MCF 10A (cell line): ENCODE results near the gene ZNF287. TPM values are rescaled to one million over a fixed set of nuclear protein-coding genes. Genes with fewer than 3 reads are reported as not detected.

Source experiments
- BruUV-seq: library from RNA; stranded (reverse); fragments of 400-500 nt; replicated peaks from 2 replicates; lab custom pipeline; 2021; lab: Mats Ljungman, UMichigan
- CTCF ChIA-PET: fragments of 300-600 bp; sonication (Branson Sonifier 250); formaldehyde crosslinking; extraction: SDS; loops from one replicate; lab custom pipeline; 2021; ENCODE audit warnings: antibody characterized with exemption, inconsistent platforms; lab: Yijun Ruan, JAX
- POLR2A ChIA-PET: fragments of 300-600, 350-650 bp; sonication (Branson Sonifier 250); formaldehyde crosslinking; extraction: SDS; loops from one replicate; lab custom pipeline; 2020; ENCODE audit warnings: antibody characterized with exemption, inconsistent platforms; lab: Yijun Ruan, JAX
- DNase-seq: peaks from one replicate; pipeline ENCODE4 v3.0.0-alpha.2; 2018; ENCODE audit not compliant: unreplicated experiment
- H3K27ac Mint-ChIP-seq: one replicate; pipeline ENCODE4 v1.8.0; 2022; ENCODE audit warnings: mild to moderate bottlenecking, low read depth, mixed read lengths; ENCODE audit not compliant: unreplicated experiment
- H3K27me3 Mint-ChIP-seq: one replicate; pipeline ENCODE4 v1.8.0; 2022; ENCODE audit warnings: mixed read lengths; ENCODE audit not compliant: insufficient read depth, unreplicated experiment
- H3K36me3 Mint-ChIP-seq: one replicate; pipeline ENCODE4 v1.8.0; 2022; ENCODE audit warnings: mild to moderate bottlenecking, moderate library complexity, mixed read lengths; ENCODE audit not compliant: insufficient read depth, unreplicated experiment
- H3K4me1 Mint-ChIP-seq: one replicate; pipeline ENCODE4 v1.8.0; 2022; ENCODE audit warnings: mixed read lengths; ENCODE audit not compliant: insufficient read depth, unreplicated experiment
- H3K4me3 Mint-ChIP-seq: one replicate; pipeline ENCODE4 v1.8.0; 2022; ENCODE audit warnings: mild to moderate bottlenecking, moderate library complexity, mixed read lengths; ENCODE audit not compliant: unreplicated experiment
- H3K9me3 Mint-ChIP-seq: one replicate; pipeline ENCODE4 v1.8.0; 2022; ENCODE audit warnings: mixed read lengths; ENCODE audit not compliant: unreplicated experiment
- intact Hi-C: fragments of 100-400 bp; cut with micrococcal nuclease; formaldehyde crosslinking; loops from 2 replicates; pipeline ENCODE4 v1.14.1; 2022
- total RNA-seq: library from RNA; stranded (reverse); gene quantifications from 2 replicates; pipeline ENCODE4 v1.2.3, GENCODE V29; 2022
- TF ChIP-seq, protein P1 (sequence below): fragments of 200-600 bp; IDR thresholded peaks from one replicate; pipeline ENCODE4 v1.8.0; 2022; ENCODE audit warnings: antibody characterized with exemption, mild to moderate bottlenecking; ENCODE audit not compliant: unreplicated experiment

Gene ZNF287
- total RNA-seq, 1 experiment from 2014 or later, result 2.2 TPM

DNA sequence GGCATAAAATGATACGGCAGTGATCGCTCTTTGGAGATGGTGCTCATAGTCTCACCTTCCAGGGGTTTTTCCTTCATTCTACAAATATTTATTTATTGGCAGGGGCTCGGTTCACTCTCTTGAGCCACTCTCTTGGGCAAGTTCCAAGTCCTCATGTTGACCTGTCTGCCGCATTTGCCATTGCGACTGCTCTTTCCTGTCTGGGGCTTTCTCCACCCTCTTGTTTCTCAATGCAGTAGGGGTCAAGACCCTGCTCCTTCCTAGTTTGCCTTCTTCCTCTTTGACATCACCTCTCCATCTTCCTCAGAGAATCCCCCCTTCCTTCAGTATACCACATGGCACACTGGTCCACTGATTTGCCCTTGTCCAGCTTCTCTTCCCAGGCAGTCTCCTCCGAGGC lies 55.1 kb downstream of the ZNF287 start:
- TF ChIP-seq, protein P1, sequence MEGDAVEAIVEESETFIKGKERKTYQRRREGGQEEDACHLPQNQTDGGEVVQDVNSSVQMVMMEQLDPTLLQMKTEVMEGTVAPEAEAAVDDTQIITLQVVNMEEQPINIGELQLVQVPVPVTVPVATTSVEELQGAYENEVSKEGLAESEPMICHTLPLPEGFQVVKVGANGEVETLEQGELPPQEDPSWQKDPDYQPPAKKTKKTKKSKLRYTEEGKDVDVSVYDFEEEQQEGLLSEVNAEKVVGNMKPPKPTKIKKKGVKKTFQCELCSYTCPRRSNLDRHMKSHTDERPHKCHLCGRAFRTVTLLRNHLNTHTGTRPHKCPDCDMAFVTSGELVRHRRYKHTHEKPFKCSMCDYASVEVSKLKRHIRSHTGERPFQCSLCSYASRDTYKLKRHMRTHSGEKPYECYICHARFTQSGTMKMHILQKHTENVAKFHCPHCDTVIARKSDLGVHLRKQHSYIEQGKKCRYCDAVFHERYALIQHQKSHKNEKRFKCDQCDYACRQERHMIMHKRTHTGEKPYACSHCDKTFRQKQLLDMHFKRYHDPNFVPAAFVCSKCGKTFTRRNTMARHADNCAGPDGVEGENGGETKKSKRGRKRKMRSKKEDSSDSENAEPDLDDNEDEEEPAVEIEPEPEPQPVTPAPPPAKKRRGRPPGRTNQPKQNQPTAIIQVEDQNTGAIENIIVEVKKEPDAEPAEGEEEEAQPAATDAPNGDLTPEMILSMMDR, result no peak
- BruUV-seq, result no TSS peak
- ChIA-PET CTCF (interaction anchor here (0.6 kb wide), 1 partner anchor 51 kb away, joined by 3 read pairs; no protein-coding TSS in a partner anchor), POLR2A (no interaction called here)
- Mint-ChIP-seq H3K4me1 (peaks cover 9% of the 10 kb centered on the region), H3K36me3 (no peaks in the 10 kb centered on the region), H3K4me3 (no peak overlapping the region), H3K9me3 (no peaks in the 10 kb centered on the region), H3K27ac (no peak overlapping the region), H3K27me3 (peaks cover 51% of the 10 kb centered on the region)
- DNase-seq, result no peak
- intact Hi-C loops, result no loop called here

DNA sequence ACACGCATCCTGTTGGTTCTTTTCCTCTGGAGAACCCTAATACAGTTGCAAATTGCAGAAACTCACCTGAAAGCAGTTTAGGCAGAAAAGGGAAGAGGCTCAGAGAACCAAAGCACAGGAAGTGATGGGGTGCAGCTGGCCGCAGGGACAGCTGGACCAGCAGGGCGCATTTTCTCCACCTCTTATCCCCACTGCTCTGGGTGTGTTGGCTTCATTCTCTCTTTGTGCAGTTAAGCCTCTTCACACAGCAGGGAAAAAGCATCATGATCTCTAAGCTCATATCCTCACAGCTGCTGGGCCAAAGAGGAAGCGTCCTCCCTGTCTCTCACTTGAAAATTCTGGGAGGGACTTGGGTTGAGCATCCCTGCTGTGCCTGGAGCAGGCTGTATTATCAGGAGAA lies 57.0 kb downstream of the ZNF287 start:
- Mint-ChIP-seq H3K27me3 (peaks cover 40% of the 10 kb centered on the region), H3K9me3 (no peaks in the 10 kb centered on the region), H3K4me1 (peaks cover 15% of the 10 kb centered on the region), H3K36me3 (no peaks in the 10 kb centered on the region), H3K27ac (no peak overlapping the region), H3K4me3 (no peak overlapping the region)
- TF ChIP-seq, protein P1, result no peak
- intact Hi-C loops, result no loop called here
- ChIA-PET CTCF (interaction anchor here (1.4 to 5.7 kb wide), 4 partner anchors 10 to 59 kb away, joined by 3 to 34 read pairs (median 6); no protein-coding TSS in a partner anchor), POLR2A (no interaction called here)
- BruUV-seq, result no TSS peak
- DNase-seq, result no peak

DNA sequence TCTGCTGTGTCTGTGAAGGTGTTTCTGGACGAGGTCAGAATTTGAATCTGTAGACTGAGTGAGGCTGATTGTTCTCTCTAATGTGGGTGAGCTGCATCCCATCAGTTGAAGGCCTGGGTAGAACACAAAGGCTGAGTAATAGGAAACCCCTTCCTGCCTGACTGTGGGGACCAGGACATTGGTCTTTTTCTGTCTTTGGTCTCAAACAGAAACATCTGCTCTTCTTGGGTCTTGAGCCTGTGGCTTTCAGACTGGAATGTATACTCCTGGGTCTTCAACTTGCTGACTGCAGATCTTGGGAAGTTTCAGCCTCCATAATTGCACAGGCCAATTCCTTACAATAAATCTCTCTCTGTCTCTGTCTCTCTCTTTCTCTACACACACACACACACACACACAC lies 57.4 kb downstream of the ZNF287 start:
- peaks cover 13% of the 10 kb centered on the region for H3K4me1 Mint-ChIP-seq
- intact Hi-C loops, result no loop called here
- ChIA-PET POLR2A (no interaction called here), CTCF (interaction anchor here (1.4 to 5.7 kb wide), 4 partner anchors 10 to 59 kb away, joined by 3 to 34 read pairs (median 6); no protein-coding TSS in a partner anchor)
- DNase-seq, result no peak
- TF ChIP-seq, protein P1, result no peak
- H3K36me3 Mint-ChIP-seq, result no peaks in the 10 kb centered on the region
- BruUV-seq, result no TSS peak
- H3K9me3 Mint-ChIP-seq, result no peaks in the 10 kb centered on the region
- no peak overlapping the region for H3K4me3 Mint-ChIP-seq
- H3K27me3 Mint-ChIP-seq, result peaks cover 39% of the 10 kb centered on the region
- no peak overlapping the region for H3K27ac Mint-ChIP-seq

DNA sequence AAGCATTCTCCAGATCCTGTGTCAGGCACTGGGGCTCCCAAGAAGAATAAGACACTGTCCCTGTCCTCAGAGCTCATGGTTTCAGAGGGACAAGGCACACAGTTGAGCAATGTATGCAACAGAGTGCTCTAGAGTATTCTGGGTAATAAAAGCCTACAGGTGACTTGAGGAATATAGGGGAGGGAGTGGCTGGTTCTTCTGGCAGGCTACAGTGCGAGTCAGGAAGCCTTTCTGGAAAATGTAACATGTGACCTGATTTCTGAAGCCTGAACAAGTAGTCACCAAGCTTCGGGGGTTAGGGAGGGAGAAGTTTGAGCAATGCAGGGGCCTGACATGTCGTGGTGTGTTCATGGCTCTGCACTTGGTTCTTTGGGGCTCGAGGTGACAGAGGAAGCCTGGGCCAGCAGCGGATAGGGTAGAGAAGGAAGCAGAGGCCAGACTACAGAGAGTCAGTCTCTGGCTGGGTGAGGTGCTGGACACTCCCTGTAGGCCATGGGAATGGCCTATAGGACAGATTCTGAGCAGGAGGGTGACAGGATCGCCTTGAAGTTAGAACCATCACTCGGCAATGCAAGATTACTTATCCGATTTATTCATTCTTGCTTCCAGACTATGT lies 61.0 kb downstream of the ZNF287 start:
- Mint-ChIP-seq H3K9me3 (no peaks in the 10 kb centered on the region), H3K4me3 (no peak overlapping the region), H3K27me3 (peaks cover 16% of the 10 kb centered on the region), H3K36me3 (no peaks in the 10 kb centered on the region), H3K4me1 (peaks cover 6% of the 10 kb centered on the region), H3K27ac (no peak overlapping the region)
- TF ChIP-seq, protein P1, result no peak
- POLR2A ChIA-PET, result interaction anchor here (0.7 to 2.0 kb wide), 6 partner anchors 12 to 490 kb away, joined by 3 to 4 read pairs (median 4); partner anchors contain the start of gene UBB
- intact Hi-C loops, result no loop called here
- BruUV-seq, result no TSS peak
- CTCF ChIA-PET, result interaction anchor here (0.5 to 5.7 kb wide), 3 partner anchors 14 to 207 kb away, joined by 3 to 34 read pairs (median 4); no protein-coding TSS in a partner anchor
- no peak for DNase-seq
